ENCODE data around the gene PITPNB. TPM values are rescaled to one million over a fixed set of nuclear protein-coding genes. Genes with fewer than 3 reads are reported as not detected.

The PITPNB gene
- 26.4 and 40.6 TPM in 2 replicates for total RNA-seq

DNA sequence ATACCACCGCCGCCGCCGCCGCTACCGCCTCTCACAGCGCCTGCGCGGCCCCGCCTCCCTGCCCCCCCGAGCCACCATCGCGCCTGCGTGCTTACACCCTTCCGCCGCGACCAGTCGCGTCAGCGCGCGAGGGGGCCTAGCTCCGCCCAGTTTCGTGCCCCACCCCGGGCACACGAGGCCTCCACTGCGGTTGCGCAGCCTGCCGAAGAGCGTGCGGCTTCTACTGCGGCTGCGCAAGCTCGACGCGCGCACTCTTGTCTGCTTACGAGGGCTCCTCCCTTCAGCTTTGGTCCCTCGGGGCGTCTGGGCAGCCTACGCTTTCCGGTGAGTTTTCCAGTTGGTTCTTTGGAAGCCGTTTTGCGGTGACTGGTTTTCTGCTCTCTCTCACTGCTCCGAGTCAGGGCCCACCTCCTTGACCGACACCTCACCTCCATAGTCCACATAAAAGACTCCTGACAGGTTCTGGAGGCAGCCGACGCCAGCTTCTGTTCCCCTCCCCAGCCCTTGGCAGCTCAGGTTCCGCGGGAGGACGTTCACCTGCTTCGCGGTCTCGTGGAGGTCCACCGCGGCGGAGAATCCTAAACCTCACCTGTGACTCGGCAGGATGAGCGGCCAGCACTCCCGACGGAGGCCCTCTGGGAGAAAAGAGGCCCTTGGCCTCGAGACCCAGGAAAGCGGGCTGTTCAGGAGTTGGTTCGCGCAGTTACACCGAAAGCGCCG lies at the start of gene PITPNB:
PITPNB (minus strand) TSS at position 35 of the 720 bp plus-strand sequence. CDS start 65 bp downstream, outside the sequence.

Other genes starting within 250 kb of the PITPNB start
- 0.45 and 2.3 TPM in 2 replicates for gene MN1, start 117.5 kb downstream of the PITPNB start, total RNA-seq